Mesothelial cell of epicardium (in vitro differentiated cells): ENCODE results near the gene MAGI1. TPM values are rescaled to one million over a fixed set of nuclear protein-coding genes. Genes with fewer than 3 reads are reported as not detected.

Experiments
- DNase-seq, 2 experiments: peaks; one replicate each; pipeline ENCODE4 v3.0.0; 2021; ENCODE audit warnings: low spot score in 2 of 2; ENCODE audit not compliant: unreplicated experiment in 2 of 2
- H3K27ac Mint-ChIP-seq: 2 replicates; pipeline ENCODE4 v1.8.0; 2021; ENCODE audit warnings: mixed read lengths
- H3K27me3 Mint-ChIP-seq: 2 replicates; pipeline ENCODE4 v1.8.0; 2021; ENCODE audit warnings: low read depth, mixed read lengths
- H3K36me3 Mint-ChIP-seq: 2 replicates; pipeline ENCODE4 v1.8.0; 2021; ENCODE audit warnings: mixed read lengths
- H3K4me1 Mint-ChIP-seq: 2 replicates; pipeline ENCODE4 v1.8.0; 2021; ENCODE audit warnings: mixed read lengths
- H3K4me3 Mint-ChIP-seq: 2 replicates; pipeline ENCODE4 v1.8.0; 2021; ENCODE audit warnings: mild to moderate bottlenecking, moderate library complexity, mixed read lengths
- H3K9me3 Mint-ChIP-seq: 2 replicates; pipeline ENCODE4 v1.8.0; 2021; ENCODE audit warnings: mixed read lengths
- total RNA-seq: library from RNA; stranded (reverse); gene quantifications from 3 replicates; pipeline ENCODE4 v1.2.1, GENCODE V29; 2021
- TF ChIP-seq, protein P1 (sequence below): fragments of 200-600 bp; sonication (generic); IDR thresholded peaks from one replicate; pipeline ENCODE4 v1.5.0; 2021; ENCODE audit warnings: antibody characterized with exemption; ENCODE audit not compliant: unreplicated experiment

The MAGI1 gene
- total RNA-seq, 1 donor from 2014 or later: 65.6 TPM

DNA sequence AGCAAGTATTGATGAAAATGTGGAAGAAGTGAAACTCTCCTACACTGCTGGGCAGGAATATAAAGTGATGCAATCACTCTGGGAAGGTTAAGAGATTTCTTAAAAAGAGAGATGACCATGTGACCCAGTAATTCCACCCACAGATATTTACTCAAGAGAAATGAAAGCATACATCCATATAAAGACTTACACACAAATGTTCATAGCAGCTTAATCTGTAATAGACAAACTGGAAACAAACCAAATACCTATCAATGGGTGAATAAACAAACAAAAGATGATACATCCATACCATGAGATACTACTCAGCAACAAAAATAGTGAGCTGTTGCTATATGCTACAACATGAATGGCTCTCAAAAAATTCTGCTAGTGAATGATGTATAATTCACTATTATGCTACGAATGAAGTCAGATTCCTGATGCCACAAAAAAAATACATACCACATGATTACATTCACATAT is 463.3 kb downstream of the MAGI1 start:
- TF ChIP-seq, protein P1, sequence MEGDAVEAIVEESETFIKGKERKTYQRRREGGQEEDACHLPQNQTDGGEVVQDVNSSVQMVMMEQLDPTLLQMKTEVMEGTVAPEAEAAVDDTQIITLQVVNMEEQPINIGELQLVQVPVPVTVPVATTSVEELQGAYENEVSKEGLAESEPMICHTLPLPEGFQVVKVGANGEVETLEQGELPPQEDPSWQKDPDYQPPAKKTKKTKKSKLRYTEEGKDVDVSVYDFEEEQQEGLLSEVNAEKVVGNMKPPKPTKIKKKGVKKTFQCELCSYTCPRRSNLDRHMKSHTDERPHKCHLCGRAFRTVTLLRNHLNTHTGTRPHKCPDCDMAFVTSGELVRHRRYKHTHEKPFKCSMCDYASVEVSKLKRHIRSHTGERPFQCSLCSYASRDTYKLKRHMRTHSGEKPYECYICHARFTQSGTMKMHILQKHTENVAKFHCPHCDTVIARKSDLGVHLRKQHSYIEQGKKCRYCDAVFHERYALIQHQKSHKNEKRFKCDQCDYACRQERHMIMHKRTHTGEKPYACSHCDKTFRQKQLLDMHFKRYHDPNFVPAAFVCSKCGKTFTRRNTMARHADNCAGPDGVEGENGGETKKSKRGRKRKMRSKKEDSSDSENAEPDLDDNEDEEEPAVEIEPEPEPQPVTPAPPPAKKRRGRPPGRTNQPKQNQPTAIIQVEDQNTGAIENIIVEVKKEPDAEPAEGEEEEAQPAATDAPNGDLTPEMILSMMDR: no peak
- no peak overlapping the region for H3K4me3 Mint-ChIP-seq
- DNase-seq: no peak
- peaks cover 18% of the 10 kb centered on the region for H3K9me3 Mint-ChIP-seq
- peaks cover 6% of the 10 kb centered on the region for H3K36me3 Mint-ChIP-seq
- no peak overlapping the region for H3K27ac Mint-ChIP-seq
- H3K27me3 Mint-ChIP-seq: no peaks in the 10 kb centered on the region
- peaks cover 12% of the 10 kb centered on the region for H3K4me1 Mint-ChIP-seq

DNA sequence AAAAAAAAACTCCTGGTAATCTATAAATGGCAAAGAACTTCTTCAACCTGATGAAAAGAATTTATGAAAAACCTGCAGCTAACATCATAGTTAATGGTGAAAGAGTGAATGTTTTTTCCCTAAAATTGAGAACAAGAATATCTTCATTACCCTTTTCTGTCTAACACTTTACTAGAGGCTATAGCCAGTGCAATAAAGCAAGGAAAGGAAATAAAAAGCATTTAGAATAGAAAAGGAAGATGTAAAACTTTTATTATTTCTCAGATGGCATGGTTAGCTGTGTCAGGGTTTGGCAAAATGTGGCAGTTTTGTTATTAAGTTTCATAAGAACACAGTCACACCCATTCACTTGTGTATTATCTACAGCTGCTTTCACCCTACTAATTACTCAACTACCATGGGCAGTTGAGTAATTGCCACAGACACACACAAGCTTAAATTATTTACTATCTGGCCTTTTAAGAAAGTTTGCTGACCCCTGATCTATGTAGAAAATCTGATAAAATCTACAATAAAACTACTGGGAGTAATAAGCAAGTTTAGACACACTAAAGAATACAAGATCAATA is 465.1 kb downstream of the MAGI1 start:
- H3K36me3 Mint-ChIP-seq: peaks cover 6% of the 10 kb centered on the region
- H3K4me3 Mint-ChIP-seq: no peak overlapping the region
- peaks cover 7% of the 10 kb centered on the region for H3K4me1 Mint-ChIP-seq
- H3K27me3 Mint-ChIP-seq: no peaks in the 10 kb centered on the region
- peaks cover 18% of the 10 kb centered on the region for H3K9me3 Mint-ChIP-seq
- no peak for DNase-seq
- H3K27ac Mint-ChIP-seq: no peak overlapping the region
- TF ChIP-seq, protein P1: no peak

DNA sequence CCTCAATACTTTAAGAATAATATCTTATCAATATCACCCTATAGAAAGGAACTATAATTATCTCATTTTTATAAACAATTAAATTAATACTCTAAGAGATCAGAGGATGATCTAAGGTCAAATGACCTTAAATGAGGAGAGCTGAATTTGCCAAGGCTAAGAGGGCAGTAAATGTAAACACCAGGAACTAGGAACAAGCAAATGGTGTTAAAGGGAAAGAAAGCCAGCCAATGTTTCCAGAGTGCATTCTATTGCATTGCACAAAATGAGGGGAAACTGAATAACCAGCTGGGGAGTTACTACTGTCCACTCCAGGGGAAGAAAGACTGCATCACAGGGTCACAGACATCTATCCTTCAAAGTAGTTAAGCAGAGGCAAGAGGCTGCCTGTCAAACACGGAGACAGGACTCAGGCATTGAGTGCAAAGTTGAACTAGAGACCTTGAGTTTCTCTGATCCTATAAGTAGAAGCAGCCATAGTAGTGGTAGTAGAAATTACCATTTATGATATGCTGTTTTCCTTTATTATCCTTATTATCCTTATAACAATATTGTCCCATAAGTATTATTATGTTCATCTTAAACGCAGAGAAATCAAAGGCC is 466.4 kb downstream of the MAGI1 start:
- Mint-ChIP-seq H3K9me3 (peaks cover 18% of the 10 kb centered on the region), H3K27me3 (no peaks in the 10 kb centered on the region), H3K4me3 (no peak overlapping the region), H3K4me1 (peaks cover 7% of the 10 kb centered on the region), H3K36me3 (peaks cover 6% of the 10 kb centered on the region), H3K27ac (no peak overlapping the region)
- TF ChIP-seq, protein P1: no peak
- no peak for DNase-seq

DNA sequence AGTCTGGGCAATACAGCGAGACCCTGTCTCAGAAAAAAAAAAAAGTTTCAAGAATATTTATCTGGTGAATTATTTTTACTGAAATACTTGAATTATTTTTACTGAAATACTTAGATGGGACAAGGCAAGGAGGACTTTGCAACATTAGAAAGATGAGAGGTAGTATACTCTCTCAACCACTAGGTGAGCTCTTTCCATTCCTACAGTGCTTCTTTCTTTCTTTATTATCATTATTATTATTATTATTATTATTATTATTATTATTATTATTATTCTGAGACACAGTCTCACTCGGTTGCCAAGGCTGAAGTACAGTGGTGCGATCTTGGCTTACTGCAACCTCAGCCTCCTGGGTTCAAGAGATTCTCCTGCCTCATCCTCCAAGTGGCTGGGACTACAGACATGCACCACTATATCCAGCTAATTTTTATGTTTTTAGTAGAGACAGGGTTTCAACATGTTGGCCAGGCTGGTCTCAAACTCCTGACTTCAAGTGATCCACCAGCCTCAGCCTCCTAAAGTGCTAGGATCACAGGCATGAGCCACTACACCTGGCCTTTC is 468.8 kb downstream of the MAGI1 start:
- peaks cover 5% of the 10 kb centered on the region for H3K36me3 Mint-ChIP-seq
- H3K27ac Mint-ChIP-seq: no peak overlapping the region
- H3K4me3 Mint-ChIP-seq: no peak overlapping the region
- DNase-seq: no peak
- no peaks in the 10 kb centered on the region for H3K27me3 Mint-ChIP-seq
- peaks cover 2% of the 10 kb centered on the region for H3K4me1 Mint-ChIP-seq
- TF ChIP-seq, protein P1: peak; percentile 35
- H3K9me3 Mint-ChIP-seq: peaks cover 9% of the 10 kb centered on the region

DNA sequence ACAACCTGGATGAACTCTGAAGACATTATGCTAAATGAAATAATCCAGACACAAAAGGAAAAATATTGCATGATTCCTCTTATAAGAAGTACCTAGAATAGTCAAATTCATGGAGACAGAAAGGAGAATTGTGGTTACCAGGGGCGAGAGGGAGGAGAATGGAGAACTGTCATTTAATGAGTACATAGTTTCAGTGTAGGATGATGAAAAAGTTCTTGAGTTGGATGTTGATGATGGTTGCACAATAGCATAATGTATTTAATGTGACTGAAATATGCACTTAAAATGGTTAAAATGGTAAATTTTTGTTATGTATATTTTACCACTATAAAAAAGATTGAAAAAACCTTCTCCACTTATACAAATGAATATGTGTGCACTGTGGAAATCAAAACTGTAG is 469.6 kb downstream of the MAGI1 start:
- no peak overlapping the region for H3K27ac Mint-ChIP-seq
- H3K4me3 Mint-ChIP-seq: no peak overlapping the region
- TF ChIP-seq, protein P1: no peak
- no peaks in the 10 kb centered on the region for H3K27me3 Mint-ChIP-seq
- peaks cover 9% of the 10 kb centered on the region for H3K4me1 Mint-ChIP-seq
- H3K9me3 Mint-ChIP-seq: peaks cover 3% of the 10 kb centered on the region
- DNase-seq: no peak
- no peaks in the 10 kb centered on the region for H3K36me3 Mint-ChIP-seq
